Cardiac muscle cell (in vitro differentiated cells and primary cell): Measurements from ENCODE around the gene RRBP1. TPM values are rescaled to one million over a fixed set of nuclear protein-coding genes. Genes with fewer than 3 reads are reported as not detected.

Source experiments
- DNase-seq, 2 donors: peaks; one replicate each; pipeline versions ENCODE4 v3.0.0 to v3.0.0-alpha.2; 2010 to 2017; ENCODE audit warnings: low read depth in 1 of 2, low spot score in 1 of 2
- H3K27ac ChIP-seq: fragments of 200-600 bp; sonication (generic); 2 replicates; pipeline ENCODE4 v1.5.1; 2016
- H3K27me3 ChIP-seq: fragments of 200-600 bp; sonication (generic); 2 replicates; pipeline ENCODE4 v1.6.0; 2016; ENCODE audit warnings: control low read depth
- H3K36me3 ChIP-seq: fragments of 200-600 bp; sonication (generic); 2 replicates; pipeline ENCODE4 v1.5.1; 2016; ENCODE audit warnings: control low read depth
- H3K4me1 ChIP-seq: fragments of 200-600 bp; sonication (generic); 2 replicates; pipeline ENCODE4 v1.8.1; 2017; ENCODE audit warnings: low read depth, mild to moderate bottlenecking, mixed run types
- H3K4me3 ChIP-seq: fragments of 200-600 bp; sonication (generic); 2 replicates; pipeline ENCODE4 v1.5.1; 2016; ENCODE audit warnings: mild to moderate bottlenecking
- H3K9me3 ChIP-seq: fragments of 200-600 bp; sonication (generic); 2 replicates; pipeline ENCODE4 v1.5.1; 2017; ENCODE audit warnings: low read depth, mild to moderate bottlenecking, control low read depth
- CTCF ChIP-seq: IDR thresholded peaks from 2 replicates; pipeline ENCODE4 v1.5.1; 2012; ENCODE audit warnings: low read depth, mild to moderate bottlenecking, low read length
- polyA plus RNA-seq: library from polyadenylated mRNA; unstranded; fragments of >200 nt; fragmentation: Nextera tagmentation; extraction: Ambion mirVana; gene quantifications from 2 replicates; pipeline ENCODE4 v1.2.1, GENCODE V29; 2016
- total RNA-seq: library from RNA; depleted of rRNA; stranded (reverse); fragments of >200 nt; gene quantifications from 2 replicates; pipeline ENCODE4 v1.2.3, GENCODE V29; 2016

The RRBP1 gene
- total and polyA plus RNA-seq, 2 experiments from 2014 or later, result 50.7 to 77.5 TPM

GRCh38 chr20:17699931-17700351, 17.9 kb upstream of the RRBP1 start, which contains the start of gene BANF2:
BANF2 (plus strand) TSS chr20:17699966; CDS start chr20:17725026, 25,060 bp downstream.
- no peak within 1 kb of the TSS for H3K4me3 ChIP-seq
- H3K27me3 ChIP-seq, result no peaks in the 10 kb centered on the region
- no peaks in the 10 kb centered on the region for H3K36me3 ChIP-seq
- H3K9me3 ChIP-seq, result no peaks in the 10 kb centered on the region
- no peak for TF ChIP-seq CTCF
- no peak for DNase-seq
- H3K27ac ChIP-seq, result no peak within 1 kb of the TSS
- no peaks in the 10 kb centered on the region for H3K4me1 ChIP-seq

GRCh38 chr20:17698384-17698783, 16.3 kb upstream of the RRBP1 start:
- DNase-seq, result no peak
- no peaks in the 10 kb centered on the region for H3K9me3 ChIP-seq
- H3K4me3 ChIP-seq, result no peak overlapping the region
- no peaks in the 10 kb centered on the region for H3K27me3 ChIP-seq
- no peak for TF ChIP-seq CTCF
- no peak overlapping the region for H3K27ac ChIP-seq
- no peaks in the 10 kb centered on the region for H3K4me1 ChIP-seq
- no peaks in the 10 kb centered on the region for H3K36me3 ChIP-seq

DNA sequence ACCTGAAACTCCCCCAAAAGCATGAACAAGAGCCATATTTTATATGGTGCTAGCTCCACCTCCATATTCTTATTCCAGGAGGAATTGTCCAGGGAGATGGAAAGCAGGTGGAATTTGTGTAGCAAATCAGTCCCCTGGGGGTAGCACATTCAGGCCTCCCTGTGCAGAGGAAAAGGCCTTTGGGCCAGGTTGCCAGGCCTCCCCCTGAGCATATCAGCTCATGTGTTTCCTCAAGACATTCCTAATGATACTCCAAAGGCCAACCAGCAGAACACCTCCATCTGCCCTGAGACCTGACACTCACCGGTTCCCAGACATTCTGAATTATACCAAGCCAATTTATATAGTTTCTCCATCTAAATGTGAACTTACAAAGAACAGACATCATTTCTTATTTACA, 15.1 kb upstream of the RRBP1 start:
- DNase-seq, result no peak
- no peaks in the 10 kb centered on the region for H3K9me3 ChIP-seq
- no peaks in the 10 kb centered on the region for H3K36me3 ChIP-seq
- no peaks in the 10 kb centered on the region for H3K27me3 ChIP-seq
- no peak overlapping the region for H3K27ac ChIP-seq
- no peak overlapping the region for H3K4me3 ChIP-seq
- TF ChIP-seq CTCF, result no peak
- no peaks in the 10 kb centered on the region for H3K4me1 ChIP-seq

GRCh38 chr20:17696287-17696686, 14.2 kb upstream of the RRBP1 start:
- Histone ChIP-seq H3K9me3 (no peaks in the 10 kb centered on the region), H3K36me3 (no peaks in the 10 kb centered on the region), H3K27ac (no peak overlapping the region), H3K4me1 (no peaks in the 10 kb centered on the region), H3K4me3 (no peak overlapping the region), H3K27me3 (no peaks in the 10 kb centered on the region)
- DNase-seq, result no peak
- TF ChIP-seq CTCF, result no peak

DNA sequence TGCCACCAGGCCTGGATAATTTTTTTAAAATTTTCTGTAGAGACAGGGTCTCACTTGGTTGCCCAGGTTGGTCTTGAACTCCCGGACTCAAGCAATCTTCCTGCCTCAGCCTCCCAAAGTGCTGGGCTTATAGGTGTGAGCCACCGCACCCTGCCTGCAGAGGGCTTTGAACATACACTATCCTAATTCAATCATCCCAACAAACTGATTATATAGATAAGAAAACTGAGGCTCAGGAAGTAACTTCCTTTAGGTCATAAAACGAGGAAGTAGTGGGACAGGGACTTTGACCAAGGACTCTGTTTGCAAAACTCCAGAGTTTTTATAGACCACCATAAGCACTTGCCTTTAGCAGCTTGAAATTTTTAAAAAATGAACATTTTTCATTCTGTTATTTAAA, 12.7 kb upstream of the RRBP1 start:
- DNase-seq, result no peak
- TF ChIP-seq CTCF, result no peak
- H3K36me3 ChIP-seq, result no peaks in the 10 kb centered on the region
- H3K27ac ChIP-seq, result no peak overlapping the region
- no peak overlapping the region for H3K4me3 ChIP-seq
- no peaks in the 10 kb centered on the region for H3K27me3 ChIP-seq
- H3K9me3 ChIP-seq, result no peaks in the 10 kb centered on the region
- no peaks in the 10 kb centered on the region for H3K4me1 ChIP-seq
